Fibroblast of lung (primary cell): ENCODE measurements around the gene DERL2. TPM values are rescaled to one million over a fixed set of nuclear protein-coding genes. Genes with fewer than 3 reads are reported as not detected.

Source experiments
- DNase-seq, 2 donors: peaks; one replicate each; pipeline versions ENCODE4 v3.0.0 to v3.0.0-alpha.2; 2010; ENCODE audit warnings: low read depth in 2 of 2
- H2AFZ ChIP-seq: 2 replicates; pipeline ENCODE4 v1.5.1; 2012; ENCODE audit warnings: low read length, control low read depth, inconsistent platforms
- H3K27ac ChIP-seq: 2 replicates; pipeline ENCODE4 v1.5.1; 2011; ENCODE audit warnings: low read length, control low read depth; ENCODE audit not compliant: insufficient read depth
- H3K27me3 ChIP-seq: 2 replicates; pipeline ENCODE4 v1.5.1; 2011; ENCODE audit warnings: mild to moderate bottlenecking, low read length; ENCODE audit not compliant: control insufficient read depth, insufficient read depth
- H3K36me3 ChIP-seq: 2 replicates; pipeline ENCODE4 v1.5.1; 2011; ENCODE audit warnings: low read length; ENCODE audit not compliant: control insufficient read depth, insufficient read depth
- H3K4me1 ChIP-seq: 2 replicates; pipeline ENCODE4 v1.5.1; 2011; ENCODE audit warnings: low read length; ENCODE audit not compliant: control insufficient read depth, insufficient read depth; ENCODE audit errors: extremely low read depth
- H3K4me2 ChIP-seq: 2 replicates; pipeline ENCODE4 v1.5.1; 2011; ENCODE audit warnings: low read length, control low read depth; ENCODE audit not compliant: insufficient read depth; ENCODE audit errors: extremely low read depth
- H3K4me3 ChIP-seq, 4 experiments: fragments of 200-600 bp in 1 of 4; sonication (generic) in 1 of 4; replicated peaks in 1 of 4; 2 replicates each; pipeline ENCODE4 v1.5.1; 2011 to 2016; ENCODE audit warnings: low read length in 4 of 4, low read depth in 3 of 4, mild to moderate bottlenecking in 3 of 4, control low read depth in 2 of 4, inconsistent platforms in 1 of 4, mixed read lengths in 1 of 4; ENCODE audit not compliant: insufficient read depth in 1 of 4; ENCODE audit errors: control extremely low read depth in 1 of 4
- H3K79me2 ChIP-seq: 2 replicates; pipeline ENCODE4 v1.5.1; 2012; ENCODE audit warnings: mild to moderate bottlenecking, low read length, inconsistent platforms; ENCODE audit not compliant: control insufficient read depth, insufficient read depth
- H3K9ac ChIP-seq: 2 replicates; pipeline ENCODE4 v1.5.1; 2011; ENCODE audit warnings: mild to moderate bottlenecking, low read length, control low read depth; ENCODE audit not compliant: insufficient read depth
- H3K9me3 ChIP-seq: 2 replicates; pipeline ENCODE4 v1.5.1; 2012; ENCODE audit warnings: low read depth, low read length; ENCODE audit not compliant: control insufficient read depth, insufficient read depth
- H4K20me1 ChIP-seq: 2 replicates; pipeline ENCODE4 v1.5.1; 2011; ENCODE audit warnings: low read length; ENCODE audit not compliant: control insufficient read depth, insufficient read depth; ENCODE audit errors: extremely low read depth
- CTCF ChIP-seq, 2 donors: IDR thresholded peaks in 1 of 2; conservative IDR thresholded peaks in 1 of 2; 1 replicate in 1 of 2; 2 replicates in 1 of 2; pipeline ENCODE4 v1.5.1; 2011 to 2012; ENCODE audit warnings: low read length in 2 of 2, control low read depth in 1 of 2, inconsistent platforms in 1 of 2, low read depth in 1 of 2, mild to moderate bottlenecking in 1 of 2
- EZH2 ChIP-seq: IDR thresholded peaks from 2 replicates; pipeline ENCODE4 v1.5.1; 2012; ENCODE audit warnings: low read length, control low read depth, mild to moderate bottlenecking; ENCODE audit errors: missing control alignments
- polyA plus RNA-seq, 2 donors: library from polyadenylated mRNA; depleted of rRNA in 1 of 2; stranded (reverse) in 1 of 2; unstranded in 1 of 2; fragments of >200 nt; gene quantifications; 2 replicates each; pipeline ENCODE4 v1.2.1, GENCODE V29; 2011 to 2012; ENCODE audit warnings: missing spikeins in 1 of 2
- total RNA-seq: library from RNA; depleted of rRNA; stranded (reverse); fragments of >200 nt; gene quantifications from 2 replicates; pipeline ENCODE4 v1.2.1, GENCODE V29; 2014

DERL2 gene
- total and polyA plus RNA-seq, 2 donors (not counting 1 experiment from before 2014, with no cell fraction given): 30.9 to 87.9 TPM

GRCh38 chr17:5532581-5532980 is 46.6 kb upstream of the DERL2 start:
- no peaks in the 10 kb centered on the region for H3K27me3 ChIP-seq
- no peak overlapping the region for H3K27ac ChIP-seq
- no peak overlapping the region for H3K4me3 ChIP-seq
- H2AFZ ChIP-seq: no peak overlapping the region
- no peak for DNase-seq
- H4K20me1 ChIP-seq: no peaks in the 10 kb centered on the region
- TF ChIP-seq EZH2: no peak
- TF ChIP-seq CTCF (conservative IDR thresholded peaks at IDR 0.05 in 1 of 2, IDR thresholded peaks at IDR 0.05 in 1 of 2; ENCODE audit: low read depth in 1 of 2, low read length in 2 of 2): no peak
- H3K4me2 ChIP-seq: no peak overlapping the region
- peaks cover under 1% of the 10 kb centered on the region for H3K4me1 ChIP-seq
- H3K9me3 ChIP-seq: no peaks in the 10 kb centered on the region
- H3K9ac ChIP-seq: no peak overlapping the region
- peaks cover 12% of the 10 kb centered on the region for H3K36me3 ChIP-seq
- no peaks in the 10 kb centered on the region for H3K79me2 ChIP-seq

GRCh38 chr17:5531085-5531418 is 45.1 kb upstream of the DERL2 start:
- Histone ChIP-seq H2AFZ (no peak overlapping the region), H3K4me3 (no peak overlapping the region), H3K9me3 (no peaks in the 10 kb centered on the region), H4K20me1 (no peaks in the 10 kb centered on the region), H3K27ac (no peak overlapping the region), H3K36me3 (peaks cover 12% of the 10 kb centered on the region), H3K27me3 (no peaks in the 10 kb centered on the region), H3K9ac (no peak overlapping the region), H3K4me1 (peaks cover 12% of the 10 kb centered on the region), H3K79me2 (no peaks in the 10 kb centered on the region), H3K4me2 (no peak overlapping the region)
- TF ChIP-seq CTCF (conservative IDR thresholded peaks at IDR 0.05 in 1 of 2, IDR thresholded peaks at IDR 0.05 in 1 of 2; ENCODE audit: low read depth in 1 of 2, low read length in 2 of 2) (no peak), EZH2 (no peak)
- no peak for DNase-seq

- Histone ChIP-seq H3K4me1 (peaks cover 13% of the 10 kb centered on the region), H3K4me2 (no peak overlapping the region), H3K4me3 (no peak overlapping the region), H3K79me2 (no peaks in the 10 kb centered on the region), H3K9ac (no peak overlapping the region), H3K36me3 (peaks cover 12% of the 10 kb centered on the region), H3K27ac (no peak overlapping the region), H4K20me1 (no peaks in the 10 kb centered on the region), H3K9me3 (no peaks in the 10 kb centered on the region), H3K27me3 (no peaks in the 10 kb centered on the region), H2AFZ (no peak overlapping the region)
- no peak for DNase-seq
- TF ChIP-seq CTCF (conservative IDR thresholded peaks at IDR 0.05 in 1 of 2, IDR thresholded peaks at IDR 0.05 in 1 of 2; ENCODE audit: low read depth in 1 of 2, low read length in 2 of 2) (no peak), EZH2 (no peak)
These were observed 44.5 kb upstream of the DERL2 start for GRCh38 chr17:5530265-5531084.
